Lung (tissue), 12 donors: ENCODE results near the gene OSR1. TPM values are rescaled to one million over a fixed set of nuclear protein-coding genes. Genes with fewer than 3 reads are reported as not detected.

ENCODE experiments used
- ATAC-seq: fragments of 200-7000 bp; cut with Tn5 transposase; one replicate; pipeline ENCODE4 v1.9.1; 2020; ENCODE audit warnings: moderate number of reproducible peaks; ENCODE audit not compliant: insufficient read depth, low FRiP score
- DNase-seq, 3 donors: peaks; one replicate each; pipeline ENCODE4 v3.0.0-alpha.2; 2013 to 2017
- H3K27ac ChIP-seq, 2 donors: one replicate each; pipeline ENCODE4 v1.5.1; 2013; ENCODE audit warnings: mild to moderate bottlenecking in 2 of 2, moderate library complexity in 2 of 2, control low read depth in 1 of 2, inconsistent platforms in 1 of 2, low read depth in 1 of 2, low read length in 1 of 2
- H3K27me3 ChIP-seq, 3 donors: one replicate each; pipeline ENCODE4 v1.5.1; 2013; ENCODE audit warnings: low read length in 2 of 3; ENCODE audit not compliant: control insufficient read depth in 3 of 3, insufficient read depth in 3 of 3
- H3K36me3 ChIP-seq, 4 donors: one replicate each; pipeline ENCODE4 v1.5.1; 2013; ENCODE audit warnings: low read length in 4 of 4, mild to moderate bottlenecking in 1 of 4, moderate library complexity in 1 of 4; ENCODE audit not compliant: control insufficient read depth in 4 of 4, insufficient read depth in 4 of 4
- H3K4me1 ChIP-seq, 5 donors: one replicate each; pipeline ENCODE4 v1.5.1; 2013; ENCODE audit warnings: low read length in 5 of 5, mild to moderate bottlenecking in 2 of 5, moderate library complexity in 1 of 5; ENCODE audit not compliant: control insufficient read depth in 5 of 5, insufficient read depth in 5 of 5
- H3K4me3 ChIP-seq: one replicate; pipeline ENCODE4 v1.5.1; 2013; ENCODE audit warnings: mild to moderate bottlenecking, control low read depth, moderate library complexity
- H3K9ac ChIP-seq, 2 donors: one replicate each; pipeline ENCODE4 v1.5.1; 2013; ENCODE audit warnings: low read length in 2 of 2, control low read depth in 1 of 2; ENCODE audit not compliant: insufficient read depth in 1 of 2
- H3K9me3 ChIP-seq, 4 donors: one replicate each; pipeline ENCODE4 v1.5.1; 2013; ENCODE audit warnings: low read length in 3 of 4, mild to moderate bottlenecking in 1 of 4, moderate library complexity in 1 of 4; ENCODE audit not compliant: control insufficient read depth in 4 of 4, insufficient read depth in 3 of 4
- CTCF ChIP-seq: IDR thresholded peaks from 2 replicates; pipeline ENCODE4 v1.5.1; 2012; ENCODE audit warnings: mild to moderate bottlenecking; ENCODE audit errors: control extremely low read depth, extremely low read depth
- WGBS, 2 donors: extraction: QIAGEN DNeasy Blood & Tissue Kit; methylation state at CpG; one replicate each; pipeline ENCODE4 v1.1.7; 2013; 5-methylcytosine and 5-hydroxymethylcytosine counted together
- polyA plus RNA-seq, 2 donors: library from polyadenylated mRNA; stranded (reverse); fragments of 200-250 nt; gene quantifications; one replicate each; pipeline ENCODE4 v1.2.1, GENCODE V29; 2013
- total RNA-seq, 2 donors: library from RNA; depleted of rRNA in 1 of 2; stranded (reverse); fragments of >200 nt in 1 of 2; gene quantifications; one replicate each; pipeline ENCODE4 v1.2.1, GENCODE V29; 2014 to 2021
- donor health status: control.
- donor health status: control.
- donor health status: Bipolar disorder and iron deficiency.
- donor health status: healthy.
- donor health status: DM: yes; HTN: yes; CAD: no.

The OSR1 gene
- total and polyA plus RNA-seq, 4 donors: 8.6 to 36.2 (median 22.3) TPM

GRCh38 chr2:19351499-19351898 lies 6.9 kb downstream of the OSR1 start:
- no peak for ATAC-seq
- peaks cover 0 to 5% (median 0%) of the 10 kb centered on the region in 4 donors for H3K9me3 ChIP-seq
- no peak overlapping the region for H3K9ac ChIP-seq
- peaks cover 0 to 52% (median 5%) of the 10 kb centered on the region in 4 donors for H3K36me3 ChIP-seq
- TF ChIP-seq CTCF: no peak
- H3K27ac ChIP-seq: no peak overlapping the region
- H3K27me3 ChIP-seq: peaks cover 3 to 40% (median 4%) of the 10 kb centered on the region in 3 donors
- peaks cover 0 to 39% (median 7%) of the 10 kb centered on the region in 5 donors for H3K4me1 ChIP-seq
- H3K4me3 ChIP-seq: no peak overlapping the region
- no peak for DNase-seq
- WGBS, 2 donors: 12 to 41% methylated on average over 23 of the region's 23 CpGs

GRCh38 chr2:19350678-19351401 lies 7.6 kb downstream of the OSR1 start:
- no peak for DNase-seq
- Histone ChIP-seq H3K9ac (no peak overlapping the region), H3K4me3 (no peak overlapping the region), H3K9me3 (peaks cover 0 to 5% (median 0%) of the 10 kb centered on the region in 4 donors), H3K27ac (no peak overlapping the region), H3K27me3 (peaks cover 3 to 34% (median 4%) of the 10 kb centered on the region in 3 donors), H3K4me1 (peaks cover 0 to 39% (median 5%) of the 10 kb centered on the region in 5 donors), H3K36me3 (peaks cover 0 to 51% (median 7%) of the 10 kb centered on the region in 4 donors)
- 29 to 43% methylated on average over 30 of the region's 30 CpGs for WGBS, 2 donors
- no peak for ATAC-seq
- no peak for TF ChIP-seq CTCF

GRCh38 chr2:19349911-19350677 lies 8.3 kb downstream of the OSR1 start:
- Histone ChIP-seq H3K9ac (no peak overlapping the region), H3K4me3 (no peak overlapping the region), H3K27ac (no peak overlapping the region), H3K36me3 (peaks cover 0 to 45% (median 7%) of the 10 kb centered on the region in 4 donors), H3K9me3 (peaks cover 0 to 5% (median 0%) of the 10 kb centered on the region in 4 donors), H3K4me1 (peaks cover 0 to 33% (median 5%) of the 10 kb centered on the region in 5 donors), H3K27me3 (peaks cover under 1 to 30% (median 4%) of the 10 kb centered on the region in 3 donors)
- ATAC-seq (no peak), DNase-seq (peak; percentile 49 to 59 (median 53))
- WGBS, 2 donors: 32 to 46% methylated on average over 47 of the region's 47 CpGs
- peak; percentile 34 for TF ChIP-seq CTCF
